GM03348 (cell line): ENCODE data around the gene NFIB.

Source experiments
- DNase-seq: peaks from one replicate; pipeline ENCODE4 v3.0.0; 2012; ENCODE audit warnings: low spot score

The NFIB gene

GRCh38 chr9:14242150-14242805 lies 71.7 kb downstream of the NFIB start:
- no peak for DNase-seq

GRCh38 chr9:14240537-14240936 lies 73.4 kb downstream of the NFIB start:
- no peak for DNase-seq

- peak; percentile 13 for DNase-seq
These were observed 75.4 kb downstream of the NFIB start for GRCh38 chr9:14238518-14238917.

- DNase-seq, result no peak
These were observed 75.9 kb downstream of the NFIB start for GRCh38 chr9:14238079-14238478.

- DNase-seq, result no peak
These were observed 77.3 kb downstream of the NFIB start for GRCh38 chr9:14236591-14236990.

- DNase-seq, result no peak
These were observed 81.8 kb downstream of the NFIB start for GRCh38 chr9:14232111-14232510.

- no peak for DNase-seq
These were observed 82.5 kb downstream of the NFIB start for GRCh38 chr9:14231196-14231990.

GRCh38 chr9:14228602-14229001 lies 85.3 kb downstream of the NFIB start:
- DNase-seq, result no peak

- no peak for DNase-seq
These were observed 86.9 kb downstream of the NFIB start for GRCh38 chr9:14226855-14227532.

GRCh38 chr9:14223081-14223480 lies 90.9 kb downstream of the NFIB start:
- DNase-seq, result no peak

GRCh38 chr9:14222149-14222835 lies 91.6 kb downstream of the NFIB start:
- no peak for DNase-seq

GRCh38 chr9:14221558-14221957 lies 92.4 kb downstream of the NFIB start:
- DNase-seq, result peak; percentile 64

GRCh38 chr9:14221119-14221518 lies 92.8 kb downstream of the NFIB start:
- DNase-seq, result no peak

- DNase-seq, result no peak
These were observed 93.7 kb downstream of the NFIB start for GRCh38 chr9:14220256-14220655.

- DNase-seq, result no peak
These were observed 94.1 kb downstream of the NFIB start for GRCh38 chr9:14219850-14220249.

- no peak for DNase-seq
These were observed 95.7 kb downstream of the NFIB start for GRCh38 chr9:14218253-14218652.

- DNase-seq, result no peak
These were observed 97.2 kb downstream of the NFIB start for GRCh38 chr9:14216612-14217194.

- peak; percentile 29 for DNase-seq
These were observed 98.3 kb downstream of the NFIB start for GRCh38 chr9:14215614-14216013.

- no peak for DNase-seq
These were observed 99.2 kb downstream of the NFIB start for GRCh38 chr9:14214693-14215092.

GRCh38 chr9:14214065-14214684 lies 99.8 kb downstream of the NFIB start:
- DNase-seq, result no peak

- DNase-seq, result no peak
These were observed 100.4 kb downstream of the NFIB start for GRCh38 chr9:14213504-14213903.
